ENCODE results near the gene OR10J5. TPM values are rescaled to one million over a fixed set of nuclear protein-coding genes. Genes with fewer than 3 reads are reported as not detected.
"Not testable (repeated sequence)": the region's sequence is repeated elsewhere in the genome, so short reads cannot be mapped to it uniquely, and the experiment has no call there.

OR10J5 gene
- total RNA-seq, 3 donors from 2014 or later: not detected

- Histone ChIP-seq H3K36me3 (no peaks in the 10 kb centered on the region), H3K27me3 (no peaks in the 10 kb centered on the region), H3K27ac (no peak overlapping the region), H3K4me1 (no peaks in the 10 kb centered on the region), H3K9me3 (no peaks in the 10 kb centered on the region), H3K4me3 (no peak overlapping the region)
- no peak for DNase-seq (ENCODE audit: low spot score in 2 of 2)
- TF ChIP-seq POLR2A (IDR thresholded peaks at IDR 0.05) (no peak), POLR2AphosphoS5 (IDR thresholded peaks at IDR 0.05) (no peak)
- TF ChIP-seq, protein P1, sequence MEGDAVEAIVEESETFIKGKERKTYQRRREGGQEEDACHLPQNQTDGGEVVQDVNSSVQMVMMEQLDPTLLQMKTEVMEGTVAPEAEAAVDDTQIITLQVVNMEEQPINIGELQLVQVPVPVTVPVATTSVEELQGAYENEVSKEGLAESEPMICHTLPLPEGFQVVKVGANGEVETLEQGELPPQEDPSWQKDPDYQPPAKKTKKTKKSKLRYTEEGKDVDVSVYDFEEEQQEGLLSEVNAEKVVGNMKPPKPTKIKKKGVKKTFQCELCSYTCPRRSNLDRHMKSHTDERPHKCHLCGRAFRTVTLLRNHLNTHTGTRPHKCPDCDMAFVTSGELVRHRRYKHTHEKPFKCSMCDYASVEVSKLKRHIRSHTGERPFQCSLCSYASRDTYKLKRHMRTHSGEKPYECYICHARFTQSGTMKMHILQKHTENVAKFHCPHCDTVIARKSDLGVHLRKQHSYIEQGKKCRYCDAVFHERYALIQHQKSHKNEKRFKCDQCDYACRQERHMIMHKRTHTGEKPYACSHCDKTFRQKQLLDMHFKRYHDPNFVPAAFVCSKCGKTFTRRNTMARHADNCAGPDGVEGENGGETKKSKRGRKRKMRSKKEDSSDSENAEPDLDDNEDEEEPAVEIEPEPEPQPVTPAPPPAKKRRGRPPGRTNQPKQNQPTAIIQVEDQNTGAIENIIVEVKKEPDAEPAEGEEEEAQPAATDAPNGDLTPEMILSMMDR (IDR thresholded peaks at IDR 0.05): no peak
- intact Hi-C loops (cut with DNase I; ENCODE audit: low total_unique reads): no loop called here
Measured at GRCh38 chr1:159548126-159548525, 12.3 kb upstream of the OR10J5 start.

DNA sequence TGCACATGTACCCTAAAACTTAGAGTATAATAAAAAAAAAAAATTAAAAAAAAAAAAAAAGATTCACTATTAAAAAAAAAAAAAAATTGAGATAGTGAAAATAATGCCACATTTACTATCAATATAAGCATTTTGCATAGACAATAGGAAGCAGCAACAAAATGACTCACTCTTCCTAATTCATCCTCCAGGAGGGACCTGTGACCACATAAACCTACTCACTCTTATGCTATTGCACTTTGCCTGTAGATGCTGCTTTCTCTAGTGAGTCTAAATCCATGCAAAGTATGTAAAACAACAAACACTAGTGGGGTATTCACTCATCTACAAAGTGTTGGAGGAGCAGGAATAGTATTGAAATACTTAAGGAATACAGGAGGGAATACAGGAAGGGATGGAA lies 2.9 kb downstream of the OR10J5 start:
- Histone ChIP-seq H3K4me3 (no peak overlapping the region), H3K9me3 (peaks cover 0 to 6% of the 10 kb centered on the region in 2 donors)

DNA sequence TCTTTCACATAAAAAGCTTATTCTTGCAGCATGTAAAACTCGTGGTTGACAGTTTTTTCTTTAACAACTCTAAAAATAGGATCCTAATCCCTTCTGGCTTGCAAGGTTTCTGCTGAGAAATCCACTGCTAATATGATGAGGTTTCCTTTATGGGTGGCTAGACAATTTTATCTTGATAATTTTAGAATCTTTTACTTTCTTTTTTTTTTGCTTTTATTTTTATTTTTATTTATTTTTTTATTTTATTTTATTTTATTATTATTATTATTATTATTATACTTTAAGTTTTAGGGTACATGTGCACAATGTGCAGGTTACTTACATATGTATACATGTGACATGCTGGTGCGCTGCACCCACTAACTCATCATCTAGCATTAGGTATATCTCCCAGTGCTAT lies 11.0 kb downstream of the OR10J5 start:
- H3K36me3 ChIP-seq; H3K4me1 ChIP-seq; H3K27me3 ChIP-seq; H3K9me3 ChIP-seq; H3K27ac ChIP-seq; intact Hi-C loops (cut with DNase I; ENCODE audit: low total_unique reads); H3K4me3 ChIP-seq; DNase-seq (ENCODE audit: low spot score in 2 of 2): not testable (repeated sequence)

More for the DNA sequence above, 2.9 kb downstream of the OR10J5 start:
- H3K4me1 ChIP-seq: no peaks in the 10 kb centered on the region
- H3K27me3 ChIP-seq: no peaks in the 10 kb centered on the region
- intact Hi-C loops (cut with DNase I; ENCODE audit: low total_unique reads): no loop called here
- no peak for DNase-seq (ENCODE audit: low spot score in 2 of 2)
- H3K36me3 ChIP-seq: no peaks in the 10 kb centered on the region
- TF ChIP-seq POLR2A (IDR thresholded peaks at IDR 0.05): no peak
- TF ChIP-seq, protein P1 (IDR thresholded peaks at IDR 0.05): no peak
- TF ChIP-seq POLR2AphosphoS5 (IDR thresholded peaks at IDR 0.05): no peak
- no peak overlapping the region for H3K27ac ChIP-seq

DNA sequence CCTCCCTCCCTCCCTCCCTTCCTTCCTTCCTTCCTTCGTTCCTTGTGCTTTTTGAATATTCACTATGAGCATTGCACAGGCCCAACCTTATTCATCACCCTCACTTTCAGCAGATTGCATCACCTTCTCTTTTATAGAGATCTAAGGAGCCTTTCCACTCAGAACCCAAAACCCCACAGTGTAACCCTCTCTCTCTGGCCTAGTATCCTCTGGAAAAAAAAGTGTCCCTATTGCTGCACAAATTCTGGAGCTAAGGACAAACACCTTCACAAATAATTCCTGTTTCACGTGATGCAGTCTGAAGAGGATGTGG lies 25.6 kb downstream of the OR10J5 start:
- intact Hi-C loops (cut with DNase I; ENCODE audit: low total_unique reads): no loop called here
- no peaks in the 10 kb centered on the region for H3K36me3 ChIP-seq

GRCh38 chr1:159509440-159510228 lies 26.2 kb downstream of the OR10J5 start:
- H3K4me3 ChIP-seq: no peak overlapping the region
- H3K27me3 ChIP-seq: no peaks in the 10 kb centered on the region
- no peaks in the 10 kb centered on the region for H3K36me3 ChIP-seq
- no peaks in the 10 kb centered on the region for H3K4me1 ChIP-seq
- no peak for DNase-seq (ENCODE audit: low spot score in 2 of 2)
- intact Hi-C loops (cut with DNase I; ENCODE audit: low total_unique reads): no loop called here
- TF ChIP-seq POLR2A (IDR thresholded peaks at IDR 0.05): no peak
- TF ChIP-seq, protein P1 (IDR thresholded peaks at IDR 0.05): no peak
- TF ChIP-seq POLR2AphosphoS5 (IDR thresholded peaks at IDR 0.05): no peak
- no peak overlapping the region for H3K27ac ChIP-seq
- peaks cover 7 to 16% of the 10 kb centered on the region in 2 donors for H3K9me3 ChIP-seq

More for the DNA sequence above, 25.6 kb downstream of the OR10J5 start:
- no peak for DNase-seq (ENCODE audit: low spot score in 2 of 2)
- Histone ChIP-seq H3K27ac (no peak overlapping the region), H3K27me3 (no peaks in the 10 kb centered on the region), H3K4me3 (no peak overlapping the region), H3K9me3 (peaks cover 7 to 16% of the 10 kb centered on the region in 2 donors), H3K4me1 (no peaks in the 10 kb centered on the region)
- TF ChIP-seq POLR2AphosphoS5 (IDR thresholded peaks at IDR 0.05) (no peak), POLR2A (IDR thresholded peaks at IDR 0.05) (no peak)
- TF ChIP-seq, protein P1 (IDR thresholded peaks at IDR 0.05): no peak

All from breast epithelium (tissue), 4 donors.